UCSD-AML1 (cell line): ENCODE results near the gene SGTB.
"Not testable (repeated sequence)": the region's sequence is repeated elsewhere in the genome, so short reads cannot be mapped to it uniquely, and the experiment has no call there.

Source experiments
- DNase-seq: peaks from one replicate; lab custom pipeline; 2025; ENCODE audit not compliant: unreplicated experiment; lab: John Stamatoyannopoulos, UW

The SGTB gene

GRCh38 chr5:65734921-65735320, 13.0 kb upstream of the SGTB start:
- DNase-seq = no peak

DNA sequence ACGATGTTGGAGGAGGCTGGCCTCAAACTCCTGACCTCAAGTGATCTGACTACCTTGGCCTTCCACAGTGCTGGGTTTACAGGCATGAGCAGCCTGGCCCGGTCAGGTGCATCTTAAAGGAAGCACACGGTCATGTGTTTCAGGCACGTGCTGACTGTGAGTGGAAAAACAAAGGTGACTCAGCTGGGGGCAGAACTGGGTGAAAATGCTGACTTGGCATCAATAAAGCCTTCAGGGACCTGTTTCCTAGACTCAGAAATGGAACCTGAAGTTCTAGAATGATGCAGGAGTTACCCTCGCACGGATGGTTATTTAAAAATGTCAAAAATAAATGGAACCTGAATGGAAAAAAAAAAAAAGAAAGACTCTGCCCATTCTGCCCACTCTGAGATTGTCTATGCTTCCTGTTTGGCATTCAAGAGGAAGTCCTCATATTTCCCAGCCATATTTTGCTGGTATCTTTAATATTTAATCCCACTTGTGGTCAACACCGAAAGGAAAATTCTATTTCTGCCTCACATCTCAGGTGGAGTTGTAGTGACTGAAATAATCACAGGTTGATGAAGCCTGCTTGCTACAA, 12.4 kb upstream of the SGTB start:
- not testable (repeated sequence) for DNase-seq

- DNase-seq = not testable (repeated sequence)
These were observed 10.1 kb upstream of the SGTB start for GRCh38 chr5:65732046-65732445.

DNA sequence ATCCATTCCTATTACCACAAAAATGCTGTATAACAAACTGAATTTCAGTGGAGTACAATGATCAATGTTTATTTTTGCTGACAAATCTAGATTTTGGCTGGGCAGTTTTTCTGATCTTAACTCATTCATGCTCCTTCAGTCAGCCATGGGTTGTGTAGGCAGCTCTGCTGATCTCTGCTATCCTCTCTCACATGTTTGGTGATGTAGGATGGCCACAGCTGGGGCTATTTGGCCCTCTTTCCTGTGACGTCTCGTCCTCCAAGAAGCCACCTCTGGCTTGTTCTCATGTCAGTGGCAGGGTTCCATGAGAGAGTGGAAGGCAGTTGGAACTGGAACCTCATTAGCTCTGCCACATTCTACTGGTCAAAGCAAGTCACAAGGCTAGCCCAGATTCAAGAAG, 9.0 kb upstream of the SGTB start:
- no peak for DNase-seq

DNA sequence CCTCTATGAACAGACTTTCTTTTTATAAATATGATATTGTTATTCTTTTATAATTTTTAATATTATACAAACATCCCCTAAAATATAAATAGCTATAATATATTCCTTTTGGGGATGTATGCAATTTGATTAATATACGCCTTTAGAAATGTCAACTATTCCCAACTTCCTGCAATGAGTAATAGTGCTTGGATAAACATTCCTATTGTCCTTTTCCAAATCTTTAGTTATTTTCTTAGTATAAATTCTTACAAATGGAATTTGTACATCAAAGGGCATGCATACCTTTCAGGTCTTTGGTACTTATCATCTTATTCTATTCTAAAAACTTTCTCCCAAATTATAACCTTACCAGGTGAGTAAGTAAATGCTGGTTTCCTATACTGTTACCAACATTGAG, 6.3 kb upstream of the SGTB start:
- no peak for DNase-seq

DNA sequence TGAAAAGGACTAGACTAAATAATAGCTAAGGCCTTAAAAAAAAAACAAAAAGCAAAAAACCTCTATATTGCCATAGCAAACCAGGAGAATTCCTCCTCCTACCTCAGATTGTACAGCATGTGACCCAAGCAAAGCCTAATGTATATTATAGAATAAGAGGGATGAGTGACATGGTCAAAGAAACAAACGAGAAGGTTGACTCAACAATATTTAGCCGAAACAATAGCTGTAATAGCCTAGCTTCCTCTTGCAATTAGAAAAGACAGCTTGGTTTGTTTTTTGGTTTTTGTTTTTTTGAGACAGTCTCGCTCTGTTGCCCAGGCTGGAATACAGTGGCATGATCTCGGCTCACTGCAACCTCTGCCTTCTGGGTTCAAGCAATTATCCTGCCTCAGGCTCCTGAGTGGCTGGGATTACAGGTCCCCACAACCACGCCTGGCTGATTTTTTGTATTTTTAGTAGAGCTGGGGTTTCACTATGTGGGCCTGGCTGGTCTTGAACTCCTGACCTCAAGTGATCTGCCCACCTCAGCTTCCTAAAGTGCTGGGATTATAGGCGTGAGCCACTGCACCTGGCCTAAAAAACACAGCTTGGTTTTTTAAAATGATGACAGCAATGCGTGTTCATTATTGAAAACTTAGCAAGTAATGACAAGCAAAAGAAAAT, 5.7 kb upstream of the SGTB start:
- no peak for DNase-seq

DNA sequence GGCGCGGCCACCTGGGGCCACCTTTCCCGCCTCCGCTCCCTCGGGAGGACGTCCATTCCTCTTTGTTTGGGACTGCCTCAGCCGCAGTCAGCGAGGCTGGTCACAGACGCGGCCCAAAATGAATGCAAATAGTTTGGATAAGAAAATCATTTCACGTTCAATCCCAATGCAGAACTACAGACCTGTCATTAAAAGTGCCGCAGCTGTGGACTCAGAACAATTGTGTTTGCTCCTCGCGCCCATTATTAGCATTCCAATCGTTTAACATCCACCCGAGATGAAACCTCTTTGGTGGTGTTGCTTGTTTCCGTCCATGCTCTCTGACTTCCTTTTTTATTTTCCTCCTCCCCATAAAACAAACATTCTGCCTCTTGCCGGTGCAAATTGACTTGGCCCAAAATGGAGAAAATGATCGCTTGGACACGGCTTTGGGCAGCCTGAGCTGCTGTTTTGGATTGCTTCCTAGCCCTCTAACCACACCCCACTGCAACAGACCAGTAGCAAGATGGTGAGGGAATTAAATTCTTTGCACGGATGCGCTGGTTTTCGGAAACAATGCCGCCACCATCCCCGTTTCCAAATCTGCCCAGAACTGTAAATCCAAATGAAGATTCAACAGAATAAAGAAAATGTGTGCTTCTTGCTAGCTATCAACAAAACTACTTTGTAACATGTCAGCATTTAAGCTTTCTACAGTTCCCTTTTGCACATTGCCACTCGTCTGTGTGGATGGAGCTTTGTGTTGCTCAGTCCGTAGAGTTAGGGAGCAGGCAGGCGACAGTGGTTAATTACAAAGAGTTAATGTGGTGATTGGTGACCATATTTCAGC, 880 bp upstream of the SGTB start:
- DNase-seq = peak; percentile 45

GRCh38 chr5:65721050-65721719, 724 bp downstream of the SGTB start:
- peak; percentile 45 for DNase-seq

- DNase-seq = no peak
These were observed 3.2 kb downstream of the SGTB start for GRCh38 chr5:65718576-65719310.

- no peak for DNase-seq
These were observed 13.8 kb downstream of the SGTB start for GRCh38 chr5:65708145-65708544.

DNA sequence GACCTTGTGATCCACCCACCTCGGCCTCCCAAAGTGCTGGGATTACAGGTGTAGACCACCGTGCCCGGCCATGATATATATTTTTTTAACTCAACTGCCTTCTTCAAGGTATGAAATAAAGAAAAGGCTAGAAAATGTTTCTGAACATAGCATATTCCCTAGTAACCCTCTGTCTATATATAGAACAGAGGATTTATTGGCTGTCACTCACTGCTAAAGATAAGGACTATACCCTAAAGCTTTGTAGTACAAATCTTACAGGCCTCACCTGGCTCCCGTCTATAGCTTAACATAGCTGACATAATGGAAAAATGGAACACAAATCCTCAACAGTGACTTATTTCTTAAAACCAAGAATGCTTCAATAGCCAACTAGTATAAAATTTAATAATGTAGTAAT, 14.2 kb downstream of the SGTB start:
- no peak for DNase-seq

- no peak for DNase-seq
These were observed 17.2 kb downstream of the SGTB start for GRCh38 chr5:65704621-65705239.

GRCh38 chr5:65702036-65702435, 19.9 kb downstream of the SGTB start:
- DNase-seq = no peak

GRCh38 chr5:65699338-65699737, 22.6 kb downstream of the SGTB start:
- DNase-seq = no peak

GRCh38 chr5:65696892-65697291, 25.0 kb downstream of the SGTB start:
- no peak for DNase-seq

GRCh38 chr5:65695896-65696295, 26.0 kb downstream of the SGTB start:
- DNase-seq = no peak

- DNase-seq = no peak
These were observed 26.6 kb downstream of the SGTB start for GRCh38 chr5:65695162-65695755.

GRCh38 chr5:65693121-65693520, 28.8 kb downstream of the SGTB start:
- no peak for DNase-seq

GRCh38 chr5:65682148-65682547, 39.8 kb downstream of the SGTB start:
- DNase-seq = no peak

DNA sequence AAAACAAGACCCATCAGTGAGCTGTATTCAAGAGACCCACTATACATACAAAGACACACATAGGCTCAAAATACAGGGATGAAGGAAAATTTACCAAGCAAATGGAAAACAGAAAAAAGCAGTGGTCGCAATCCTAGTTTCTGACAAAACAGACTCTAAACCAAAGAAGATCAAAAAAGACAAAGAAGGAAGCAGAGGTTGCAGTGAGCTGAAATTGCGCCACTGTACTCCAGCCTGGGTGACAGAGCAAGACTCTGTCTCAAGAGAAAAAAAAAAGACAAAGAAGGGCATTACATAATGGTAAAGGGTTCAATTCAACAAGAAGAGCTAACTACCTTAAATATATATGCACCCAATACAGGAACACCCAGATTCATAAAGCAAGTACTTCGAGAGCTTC, 45.9 kb downstream of the SGTB start:
- DNase-seq = not testable (repeated sequence)
